ENCODE measurements around the gene SLC2A4.
A peak's percentile ranks its signal among the peaks of the same experiment; 100 is the strongest.

DNA sequence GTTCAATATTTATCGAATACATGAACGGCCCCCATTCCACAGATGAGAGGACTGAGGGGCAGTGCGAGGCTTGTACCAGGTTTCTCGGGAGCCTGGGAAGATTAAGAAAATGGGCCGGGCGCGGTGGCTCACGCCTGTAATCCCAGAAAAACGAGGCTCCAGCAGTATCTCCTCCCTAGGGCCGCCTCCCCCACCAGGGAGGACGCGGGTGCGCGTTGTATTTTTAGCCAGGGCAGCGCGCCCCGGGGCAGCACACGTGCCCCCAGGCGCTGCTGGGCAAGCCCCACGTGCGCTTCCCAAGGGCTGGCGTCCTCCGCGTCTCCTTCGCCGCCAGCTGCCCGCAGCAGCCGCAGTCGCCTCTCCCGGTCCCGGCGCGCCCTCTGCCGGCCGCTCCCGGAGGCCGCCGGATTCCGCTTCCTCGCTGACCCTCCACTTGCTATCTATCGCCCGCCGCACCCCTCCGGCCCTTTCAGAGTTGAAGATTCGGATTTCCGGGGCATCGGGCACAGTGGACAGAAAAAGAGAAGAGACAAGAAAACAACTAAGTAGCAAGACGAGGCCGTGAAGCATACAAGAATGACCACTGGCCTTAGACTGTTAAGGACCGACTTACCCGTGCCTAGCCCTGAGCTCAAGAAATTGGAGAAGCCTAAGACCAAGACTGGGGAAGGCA is 14.8 kb downstream of the SLC2A4 start:
- TF ChIP-seq, protein P1, sequence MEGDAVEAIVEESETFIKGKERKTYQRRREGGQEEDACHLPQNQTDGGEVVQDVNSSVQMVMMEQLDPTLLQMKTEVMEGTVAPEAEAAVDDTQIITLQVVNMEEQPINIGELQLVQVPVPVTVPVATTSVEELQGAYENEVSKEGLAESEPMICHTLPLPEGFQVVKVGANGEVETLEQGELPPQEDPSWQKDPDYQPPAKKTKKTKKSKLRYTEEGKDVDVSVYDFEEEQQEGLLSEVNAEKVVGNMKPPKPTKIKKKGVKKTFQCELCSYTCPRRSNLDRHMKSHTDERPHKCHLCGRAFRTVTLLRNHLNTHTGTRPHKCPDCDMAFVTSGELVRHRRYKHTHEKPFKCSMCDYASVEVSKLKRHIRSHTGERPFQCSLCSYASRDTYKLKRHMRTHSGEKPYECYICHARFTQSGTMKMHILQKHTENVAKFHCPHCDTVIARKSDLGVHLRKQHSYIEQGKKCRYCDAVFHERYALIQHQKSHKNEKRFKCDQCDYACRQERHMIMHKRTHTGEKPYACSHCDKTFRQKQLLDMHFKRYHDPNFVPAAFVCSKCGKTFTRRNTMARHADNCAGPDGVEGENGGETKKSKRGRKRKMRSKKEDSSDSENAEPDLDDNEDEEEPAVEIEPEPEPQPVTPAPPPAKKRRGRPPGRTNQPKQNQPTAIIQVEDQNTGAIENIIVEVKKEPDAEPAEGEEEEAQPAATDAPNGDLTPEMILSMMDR (IDR thresholded peaks at IDR 0.05), result peak; percentile 85 to 92 (median 88)
- no peak for TF ChIP-seq POLR2A (IDR thresholded peaks at IDR 0.05)
